NCI-H146 treated with DMSO at 0.1 percent for 48 hours (cell line): ENCODE data around the gene SHISA5.
A peak's percentile ranks its signal among the peaks of the same experiment; 100 is the strongest.
"Not testable (repeated sequence)": the region's sequence is repeated elsewhere in the genome, so short reads cannot be mapped to it uniquely, and the experiment has no call there.

Source experiments
- DNase-seq: peaks from one replicate; lab custom pipeline; 2025; ENCODE audit not compliant: unreplicated experiment; lab: John Stamatoyannopoulos, UW

The SHISA5 gene

GRCh38 chr3:48478626-48479555, 25.1 kb downstream of the SHISA5 start:
- DNase-seq, result no peak

GRCh38 chr3:48477959-48478520, 25.9 kb downstream of the SHISA5 start:
- DNase-seq, result no peak

- peak; percentile 67 for DNase-seq
These were observed 27.4 kb downstream of the SHISA5 start for GRCh38 chr3:48476426-48477053.

GRCh38 chr3:48475188-48475587, 28.8 kb downstream of the SHISA5 start:
- DNase-seq, result no peak

DNA sequence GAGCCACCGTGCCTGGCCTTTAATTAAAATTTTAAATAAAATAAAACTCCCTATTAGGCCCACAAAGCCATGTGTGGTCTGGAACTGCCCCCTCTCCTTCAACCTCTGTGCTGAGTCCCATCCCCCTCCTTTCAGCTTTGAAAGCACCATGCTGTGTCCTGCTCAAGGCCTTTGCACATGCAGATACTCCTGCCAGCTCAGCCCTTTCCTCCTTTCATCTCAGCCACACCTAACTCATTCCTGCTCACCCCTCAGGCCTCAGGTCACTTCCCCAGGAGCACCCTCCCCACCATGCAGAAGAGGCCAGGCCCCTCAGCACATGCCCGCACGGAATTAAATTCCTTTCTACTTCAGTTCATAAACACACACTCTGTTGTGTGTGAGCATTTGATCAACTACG, 29.4 kb downstream of the SHISA5 start:
- no peak for DNase-seq

GRCh38 chr3:48474031-48474430, 29.9 kb downstream of the SHISA5 start:
- DNase-seq, result not testable (repeated sequence)

DNA sequence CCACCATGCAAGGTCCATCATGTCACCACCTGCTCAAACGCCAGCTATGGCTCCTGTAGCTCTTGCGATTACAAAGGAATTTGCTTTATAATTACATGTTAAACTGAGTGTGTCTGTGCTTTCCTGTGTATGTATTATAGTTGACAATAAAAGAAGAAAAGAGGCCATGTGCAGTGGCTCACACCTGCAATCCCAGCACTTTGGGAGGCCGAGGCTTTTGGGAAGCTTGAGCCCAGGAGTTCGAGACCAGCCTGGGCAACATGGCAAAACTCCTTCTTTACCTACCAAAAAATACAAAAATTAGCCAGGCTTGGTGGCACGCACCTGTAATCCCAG, 30.4 kb downstream of the SHISA5 start:
- DNase-seq, result no peak

DNA sequence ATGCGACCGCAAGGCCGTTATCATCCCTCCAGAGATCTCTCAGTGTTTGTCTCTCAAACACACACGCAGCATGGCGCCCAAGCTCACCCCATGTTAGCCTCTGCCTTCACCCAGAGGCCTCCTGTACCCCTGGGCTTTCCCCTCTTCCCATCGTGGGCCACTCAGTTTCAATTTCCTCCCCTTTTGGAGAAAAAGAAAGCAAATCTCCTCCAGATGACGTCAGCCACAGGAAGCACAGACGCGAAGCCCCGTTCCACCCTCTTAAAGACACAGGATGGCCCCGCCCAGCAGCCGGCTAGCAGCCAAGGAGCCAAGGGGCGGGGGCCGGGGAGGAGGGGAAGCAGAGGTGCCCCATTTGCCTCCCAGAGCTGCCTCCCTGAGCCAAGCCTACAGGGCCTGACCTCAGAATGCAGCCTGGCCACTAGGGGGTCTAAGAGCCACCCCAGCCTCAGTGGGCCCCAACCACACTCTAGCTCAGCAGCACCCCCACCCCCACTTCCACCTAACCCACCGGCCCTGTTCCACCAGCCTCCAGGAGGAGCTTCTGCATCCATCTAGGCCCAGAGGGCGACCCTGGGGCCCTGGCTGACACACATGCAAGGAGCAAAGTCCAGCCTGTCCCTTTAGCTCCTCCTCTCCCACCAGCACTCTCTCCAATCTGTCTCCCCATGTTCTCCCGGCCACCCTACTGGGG, 30.9 kb downstream of the SHISA5 start:
- DNase-seq, result peak; percentile 88

- no peak for DNase-seq
These were observed 31.4 kb downstream of the SHISA5 start for GRCh38 chr3:48472673-48472922.

GRCh38 chr3:48470286-48470685, 33.7 kb downstream of the SHISA5 start:
- DNase-seq, result no peak

GRCh38 chr3:48469046-48469915, 34.7 kb downstream of the SHISA5 start:
- DNase-seq, result no peak

- no peak for DNase-seq
These were observed 35.6 kb downstream of the SHISA5 start for GRCh38 chr3:48468329-48468731.

DNA sequence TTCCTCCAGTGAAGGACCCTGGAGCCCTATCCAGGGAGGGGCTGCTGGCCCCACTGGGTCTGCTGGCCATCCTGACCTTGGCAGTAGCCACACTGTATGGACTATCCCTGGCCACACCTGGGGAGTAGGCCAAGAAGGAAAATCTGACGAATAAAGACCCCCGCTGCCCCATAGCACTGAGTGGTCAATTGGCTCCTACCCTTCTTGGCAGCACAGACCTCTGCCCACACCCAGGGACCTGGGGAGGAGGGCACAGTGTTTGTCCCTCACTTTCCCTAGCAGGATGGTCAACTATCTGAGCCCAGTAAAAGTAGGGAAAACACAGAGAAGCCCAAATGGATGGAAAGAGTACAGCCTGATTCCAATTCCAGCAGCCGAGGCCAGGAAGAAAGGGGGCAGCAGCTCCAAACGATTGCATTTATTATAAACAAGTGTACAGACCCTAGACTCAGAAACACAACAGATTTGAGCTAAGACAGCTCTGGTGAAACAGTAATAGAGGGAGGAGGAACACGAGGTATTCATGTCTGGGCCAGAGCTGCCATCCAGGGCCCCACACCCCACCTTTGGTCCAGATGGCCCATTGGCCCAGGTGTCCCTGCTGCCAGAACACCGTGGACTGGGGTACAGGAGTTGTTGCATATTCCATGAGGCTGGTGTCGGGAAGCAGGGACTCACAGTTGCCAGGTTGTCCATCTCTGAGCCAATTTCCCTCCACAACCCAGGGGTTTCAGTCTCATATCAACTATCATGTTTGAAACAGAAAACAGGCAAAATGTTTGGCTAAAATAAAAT, 36.3 kb downstream of the SHISA5 start:
- DNase-seq, result no peak

GRCh38 chr3:48467110-48467454, 36.9 kb downstream of the SHISA5 start:
- no peak for DNase-seq

DNA sequence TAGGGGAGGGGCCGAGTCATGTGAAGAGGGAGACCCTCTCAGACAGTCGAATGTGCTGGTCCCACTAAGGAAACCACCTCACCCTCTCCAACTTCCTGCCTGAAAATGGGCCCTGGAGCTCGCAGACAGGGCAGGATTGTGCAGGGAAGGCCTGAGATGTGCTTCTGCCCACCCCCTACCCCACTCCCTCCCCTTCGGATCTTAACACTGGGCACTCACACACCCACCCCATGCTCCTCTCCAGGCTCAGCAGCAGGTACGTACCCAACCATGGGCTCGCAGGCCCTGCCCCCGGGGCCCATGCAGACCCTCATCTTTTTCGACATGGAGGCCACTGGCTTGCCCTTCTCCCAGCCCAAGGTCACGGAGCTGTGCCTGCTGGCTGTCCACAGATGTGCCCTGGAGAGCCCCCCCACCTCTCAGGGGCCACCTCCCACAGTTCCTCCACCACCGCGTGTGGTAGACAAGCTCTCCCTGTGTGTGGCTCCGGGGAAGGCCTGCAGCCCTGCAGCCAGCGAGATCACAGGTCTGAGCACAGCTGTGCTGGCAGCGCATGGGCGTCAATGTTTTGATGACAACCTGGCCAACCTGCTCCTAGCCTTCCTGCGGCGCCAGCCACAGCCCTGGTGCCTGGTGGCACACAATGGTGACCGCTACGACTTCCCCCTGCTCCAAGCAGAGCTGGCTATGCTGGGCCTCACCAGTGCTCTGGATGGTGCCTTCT, 37.4 kb downstream of the SHISA5 start:
- no peak for DNase-seq

DNA sequence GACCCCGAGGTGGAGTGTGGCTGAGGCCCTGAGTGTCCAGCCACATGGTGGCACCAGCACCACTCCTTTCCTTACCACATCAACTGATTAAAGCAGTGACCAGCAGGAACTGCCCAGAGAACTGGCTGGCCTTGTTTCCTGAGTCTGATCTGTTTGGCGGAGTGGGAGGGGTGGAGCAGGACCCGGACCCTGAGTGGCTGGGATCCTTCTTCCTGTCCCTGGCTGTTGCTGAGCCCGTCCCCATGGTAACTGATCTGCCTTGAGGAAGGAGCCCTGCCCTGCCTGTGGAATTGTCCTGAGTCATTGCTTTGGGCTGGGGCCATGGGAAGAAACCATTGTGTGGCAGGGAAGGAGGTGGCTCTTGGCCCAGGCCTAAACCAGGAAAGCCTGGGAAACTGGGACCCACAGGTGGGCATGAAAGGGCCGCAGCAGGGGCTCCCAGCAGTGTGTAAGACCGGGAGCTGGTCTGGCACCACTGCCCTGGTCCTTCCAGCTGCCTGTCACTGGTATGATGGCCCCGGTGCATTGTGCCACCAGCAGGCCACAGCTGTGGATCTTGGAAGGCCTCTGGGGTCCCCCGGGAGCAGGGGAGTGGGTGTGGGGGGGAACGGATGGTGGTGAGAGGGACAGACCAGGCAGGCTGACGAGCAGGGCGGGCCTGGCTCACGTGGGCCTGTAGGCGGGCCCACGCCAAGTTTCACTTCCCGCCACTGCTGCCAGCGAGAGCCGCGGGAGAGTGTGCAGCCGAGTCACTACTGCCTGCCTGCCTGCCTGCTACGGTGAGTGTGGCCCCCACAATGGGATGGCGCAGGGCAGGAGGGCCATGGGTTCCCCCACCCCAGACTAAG, 38.2 kb downstream of the SHISA5 start:
- peak; percentile 89 for DNase-seq

GRCh38 chr3:48465237-48465530, 38.8 kb downstream of the SHISA5 start:
- no peak for DNase-seq

GRCh38 chr3:48464713-48465221, 39.2 kb downstream of the SHISA5 start:
- DNase-seq, result no peak

DNA sequence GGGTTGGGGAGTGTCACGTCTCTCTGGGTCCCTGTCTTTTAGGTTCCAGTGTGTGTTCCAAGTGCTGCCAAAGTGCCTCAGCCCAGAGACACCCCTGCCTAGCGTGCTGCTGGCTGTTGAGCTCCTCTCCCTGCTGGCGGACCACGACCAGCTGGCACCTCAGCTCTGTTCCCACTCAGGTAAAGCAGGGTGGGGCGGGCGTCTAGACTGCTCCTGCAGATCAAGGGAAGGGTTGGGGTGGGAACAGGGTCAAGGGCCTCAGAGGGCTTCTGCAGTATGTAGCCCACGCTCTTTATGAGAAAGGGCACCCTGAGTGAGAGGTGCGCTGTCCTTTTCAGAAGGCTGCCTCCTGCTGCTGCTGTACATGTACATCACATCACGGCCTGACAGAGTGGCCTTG, 40.3 kb downstream of the SHISA5 start:
- DNase-seq, result no peak
